ENCODE measurements around the gene ZNF584. TPM values are rescaled to one million over a fixed set of nuclear protein-coding genes. Genes with fewer than 3 reads are reported as not detected.
A peak's percentile ranks its signal among the peaks of the same experiment; 100 is the strongest.
"Not testable (repeated sequence)": the region's sequence is repeated elsewhere in the genome, so short reads cannot be mapped to it uniquely, and the experiment has no call there.

ZNF584 gene
- total and polyA plus RNA-seq, 4 experiments from 2014 or later = 6.6 to 10.7 (median 9.7) TPM

DNA sequence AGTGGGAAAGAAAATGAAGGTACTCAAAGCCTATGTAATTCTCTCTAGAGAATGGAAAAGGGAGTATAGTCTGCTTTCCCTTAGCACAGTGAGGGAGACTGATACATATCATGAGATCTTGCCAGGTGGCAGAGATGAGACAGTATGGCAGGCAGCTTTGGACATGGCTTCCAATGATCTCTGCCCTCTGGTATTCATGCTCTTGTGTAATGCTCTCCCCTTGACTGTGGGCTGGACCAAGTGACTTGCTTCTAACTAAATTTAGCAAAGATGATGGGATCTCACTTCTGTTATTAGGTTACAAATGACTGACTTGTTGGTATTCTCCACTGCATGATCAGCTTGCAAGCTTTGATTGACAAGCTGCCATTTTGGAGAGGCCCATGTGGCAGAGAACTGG, 21.3 kb downstream of the ZNF584 start:
- Histone ChIP-seq H3K27ac (ENCODE audit: low read depth, low read length) (no peak overlapping the region), H3K4me3 (ENCODE audit: low read length in 2 of 2) (no peak overlapping the region), H3K27me3 (ENCODE audit: insufficient read depth, low read length) (no peaks in the 10 kb centered on the region), H3K9me3 (ENCODE audit: control insufficient read depth in 1 of 2, low read length in 2 of 2) (peaks cover 20 to 59% of the 10 kb centered on the region in 2 donors), H3K36me3 (ENCODE audit: insufficient read depth, low read length) (peaks cover 6% of the 10 kb centered on the region), H3K4me1 (ENCODE audit: insufficient read depth, low read length) (no peaks in the 10 kb centered on the region)
- Mint-ChIP-seq H3K27me3 (no peaks in the 10 kb centered on the region), H3K36me3 (peaks cover 19 to 25% of the 10 kb centered on the region in 2 donors), H3K9me3 (peaks cover 0 to 87% (median 62%) of the 10 kb centered on the region in 8 donors), H3K4me3 (no peak overlapping the region), H3K27ac (no peak overlapping the region), H3K4me1 (peaks cover 0 to 1% (median 0%) of the 10 kb centered on the region in 4 donors)
- intact Hi-C loops (cut with micrococcal nuclease) = no loop called here
- POLR2A ChIA-PET (ENCODE audit: partially characterized antibody) = interaction anchor here (1.1 to 1.4 kb wide), 2 partner anchors 10 to 21 kb away, joined by 3 to 5 read pairs; partner anchors contain the start of genes ZNF132 and ZNF584
- no peak for DNase-seq
- CTCF ChIA-PET (ENCODE audit: partially characterized antibody) = no interaction called here

DNA sequence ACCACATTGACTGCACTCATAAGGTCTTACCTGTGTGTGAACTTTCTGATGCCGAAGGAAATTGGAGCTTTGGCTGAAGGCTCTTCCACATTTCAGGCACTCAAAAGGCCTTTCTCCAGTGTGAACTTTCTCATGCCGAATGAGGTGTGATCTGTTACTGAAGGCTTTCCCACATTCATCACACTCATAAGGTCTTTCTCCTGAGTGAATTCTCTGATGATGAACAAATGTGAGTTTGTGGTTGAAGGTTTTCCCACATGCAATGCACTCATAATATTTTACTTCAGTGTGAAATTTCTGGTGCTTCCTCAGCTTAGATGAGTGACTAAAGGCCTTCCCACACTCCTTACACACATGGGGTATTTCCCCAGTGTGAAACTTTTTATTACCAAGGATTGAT, 25.8 kb downstream of the ZNF584 start:
- H3K4me1 Mint-ChIP-seq = peaks cover 4 to 14% (median 9%) of the 10 kb centered on the region in 4 donors
- Histone ChIP-seq H3K4me3 (ENCODE audit: low read length in 2 of 2) (no peak overlapping the region), H3K27ac (ENCODE audit: low read depth, low read length) (no peak overlapping the region), H3K4me1 (ENCODE audit: insufficient read depth, low read length) (peaks cover 3% of the 10 kb centered on the region), H3K27me3 (ENCODE audit: insufficient read depth, low read length) (no peaks in the 10 kb centered on the region), H3K9me3 (ENCODE audit: control insufficient read depth in 1 of 2, low read length in 2 of 2) (peaks cover 20 to 67% of the 10 kb centered on the region in 2 donors), H3K36me3 (ENCODE audit: insufficient read depth, low read length) (peaks cover 25% of the 10 kb centered on the region)
- H3K4me3 Mint-ChIP-seq = no peak overlapping the region
- no peaks in the 10 kb centered on the region for H3K27me3 Mint-ChIP-seq
- intact Hi-C loops (cut with micrococcal nuclease) = no loop called here
- DNase-seq = no peak
- H3K27ac Mint-ChIP-seq = no peak overlapping the region
- CTCF ChIA-PET (ENCODE audit: partially characterized antibody) = interaction anchor here (0.6 kb wide), 1 partner anchor 86 kb away, joined by 3 read pairs; the partner anchor contains the start of gene ZBTB45
- H3K9me3 Mint-ChIP-seq = peaks cover 8 to 93% (median 78%) of the 10 kb centered on the region in 8 donors
- POLR2A ChIA-PET (ENCODE audit: partially characterized antibody) = interaction anchor here (0.6 to 1.5 kb wide), 3 partner anchors 9 to 72 kb away, joined by 3 read pairs; partner anchors contain the start of gene ZNF497
- H3K36me3 Mint-ChIP-seq = peaks cover 55 to 66% of the 10 kb centered on the region in 2 donors

DNA sequence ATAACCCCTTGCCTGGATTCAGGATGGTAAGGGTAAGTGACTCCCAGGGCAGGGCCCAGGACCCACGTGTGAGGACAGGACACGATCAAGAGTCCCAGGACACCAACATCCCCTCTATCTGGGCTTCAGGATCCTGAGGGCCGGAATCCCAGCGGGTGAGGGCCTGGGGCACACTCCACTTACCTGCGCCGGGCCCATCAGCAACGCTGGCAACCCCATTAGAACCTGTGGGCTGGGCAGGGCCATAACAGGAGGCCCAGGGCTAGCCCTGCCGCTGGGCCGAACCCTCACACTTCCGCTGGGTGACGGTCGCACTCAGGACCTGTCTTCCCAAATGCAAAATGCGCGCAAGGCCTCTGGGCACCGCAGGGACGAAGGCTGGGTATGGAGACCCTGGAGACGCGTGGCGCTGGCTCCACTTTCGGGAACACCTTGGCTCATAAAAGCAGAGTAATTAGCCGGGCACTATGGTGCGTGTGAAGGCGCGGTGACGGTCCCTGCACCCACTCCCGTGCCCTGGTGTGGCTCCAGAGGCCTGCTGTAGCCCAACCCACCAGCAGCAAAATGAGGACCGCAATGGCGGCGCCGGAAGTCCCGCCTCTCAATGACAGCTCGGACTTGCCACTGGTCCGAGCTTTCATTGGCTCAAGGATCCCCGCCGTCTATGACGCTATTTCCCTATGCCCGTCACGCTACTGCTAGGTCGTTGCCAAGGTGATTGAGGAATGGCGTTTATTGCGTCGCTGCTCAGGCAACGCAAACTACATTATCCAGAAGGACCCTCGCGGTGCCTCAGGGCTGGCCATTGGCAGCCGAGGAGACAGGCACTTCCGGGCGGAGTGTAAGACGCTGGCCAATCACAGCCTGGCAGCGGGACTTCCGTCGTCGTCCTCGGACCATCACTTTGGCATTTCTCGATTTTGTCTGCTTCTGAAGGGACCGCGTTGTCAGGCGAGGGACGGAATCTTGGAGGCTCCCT, 31.4 kb downstream of the ZNF584 start, which contains the start of gene ZNF132:
Gene ZNF132 (minus strand): TSS at position 578 of the 979 bp plus-strand sequence. CDS start 332 bp downstream, at position 246.
- Histone ChIP-seq H3K27me3 (ENCODE audit: insufficient read depth, low read length) (no peaks in the 10 kb centered on the region), H3K36me3 (ENCODE audit: insufficient read depth, low read length) (peaks cover 18% of the 10 kb centered on the region), H3K4me1 (ENCODE audit: insufficient read depth, low read length) (peaks cover 18% of the 10 kb centered on the region), H3K9me3 (ENCODE audit: control insufficient read depth in 1 of 2, low read length in 2 of 2) (peaks cover 0 to 20% of the 10 kb centered on the region in 2 donors), H3K4me3 (ENCODE audit: low read length in 2 of 2) (peak within 1 kb of the TSS; percentile 72 to 80), H3K27ac (ENCODE audit: low read depth, low read length) (peak within 1 kb of the TSS; percentile 69)
- ChIA-PET POLR2A (ENCODE audit: partially characterized antibody) (interaction anchor here (0.7 to 3.6 kb wide), 17 partner anchors 10 to 1051 kb away, joined by 3 to 18 read pairs (median 4); partner anchors contain the start of genes ERVK3-1, MZF1, UBE2M and ZBTB45), CTCF (ENCODE audit: partially characterized antibody) (interaction anchor here (1.8 kb wide), 1 partner anchor 80 kb away, joined by 5 read pairs; the partner anchor contains the start of gene ZBTB45)
- peaks cover 2 to 3% of the 10 kb centered on the region in 2 donors for H3K27me3 Mint-ChIP-seq
- peaks cover 12 to 30% (median 22%) of the 10 kb centered on the region in 4 donors for H3K4me1 Mint-ChIP-seq
- H3K27ac Mint-ChIP-seq = peak within 1 kb of the TSS; percentile 82 to 100 (median 99)
- peaks cover 10 to 48% (median 39%) of the 10 kb centered on the region in 8 donors for H3K9me3 Mint-ChIP-seq
- peak within 1 kb of the TSS; percentile 87 to 97 (median 96) for H3K4me3 Mint-ChIP-seq
- DNase-seq = peak; percentile 93 to 99 (median 98)
- intact Hi-C loops (cut with micrococcal nuclease) = loop anchor here (1.0 to 2.0 kb wide), 11 partner anchors 11 to 113 kb away; partner anchors contain the start of genes RPS5, TRIM28, ZBTB45 and ZNF324B
- peaks cover 44 to 46% of the 10 kb centered on the region in 2 donors for H3K36me3 Mint-ChIP-seq

DNA sequence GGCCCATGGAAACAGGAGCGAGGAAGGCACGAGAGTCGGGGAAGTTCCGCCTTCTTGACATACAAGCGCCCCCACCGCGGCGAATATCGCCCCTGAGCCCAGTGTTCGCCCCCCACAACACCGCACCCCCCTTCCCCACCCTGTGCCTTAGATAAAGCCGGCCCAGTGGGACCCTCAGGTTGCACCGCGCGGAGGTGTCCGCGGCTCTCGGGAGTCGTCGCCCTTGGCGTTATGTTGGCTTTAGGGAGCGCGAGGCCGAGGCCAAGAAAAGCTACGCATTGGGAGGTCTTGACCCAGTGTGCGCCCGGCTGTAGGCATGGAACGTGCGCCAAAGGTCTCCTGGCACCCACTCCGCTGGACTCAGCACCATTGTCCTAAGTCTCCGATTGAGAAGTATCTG, 32.1 kb downstream of the ZNF584 start:
- Mint-ChIP-seq H3K9me3 (peaks cover 10 to 41% (median 32%) of the 10 kb centered on the region in 8 donors), H3K4me3 (peak overlapping the region; percentile 87 to 97 (median 96)), H3K27ac (peak overlapping the region; percentile 82 to 100 (median 99)), H3K27me3 (peaks cover 3 to 4% of the 10 kb centered on the region in 2 donors), H3K4me1 (peaks cover 12 to 30% (median 22%) of the 10 kb centered on the region in 4 donors), H3K36me3 (peaks cover 37 to 40% of the 10 kb centered on the region in 2 donors)
- peaks cover 18% of the 10 kb centered on the region for H3K4me1 ChIP-seq (ENCODE audit: insufficient read depth, low read length)
- ChIA-PET CTCF (ENCODE audit: partially characterized antibody) (interaction anchor here (1.8 kb wide), 1 partner anchor 79 kb away, joined by 5 read pairs; the partner anchor contains the start of gene ZBTB45), POLR2A (ENCODE audit: partially characterized antibody) (interaction anchor here (1.0 to 3.6 kb wide), 15 partner anchors 10 to 1051 kb away, joined by 3 to 18 read pairs (median 4); partner anchors contain the start of genes ERVK3-1, MZF1, ZBTB45 and ZNF274)
- intact Hi-C loops (cut with micrococcal nuclease) = loop anchor here (1.0 to 2.0 kb wide), 11 partner anchors 11 to 114 kb away; partner anchors contain the start of genes RPS5, TRIM28, ZBTB45 and ZNF324B
- H3K27ac ChIP-seq (ENCODE audit: low read depth, low read length) = peak overlapping the region; percentile 69
- peak overlapping the region; percentile 34 to 72 for H3K4me3 ChIP-seq (ENCODE audit: low read length in 2 of 2)
- H3K36me3 ChIP-seq (ENCODE audit: insufficient read depth, low read length) = peaks cover 12% of the 10 kb centered on the region
- DNase-seq = peak in 1 of 5 donors; percentile 3
- H3K27me3 ChIP-seq (ENCODE audit: insufficient read depth, low read length) = no peaks in the 10 kb centered on the region
- H3K9me3 ChIP-seq (ENCODE audit: control insufficient read depth in 1 of 2, low read length in 2 of 2) = peaks cover 0 to 13% of the 10 kb centered on the region in 2 donors

DNA sequence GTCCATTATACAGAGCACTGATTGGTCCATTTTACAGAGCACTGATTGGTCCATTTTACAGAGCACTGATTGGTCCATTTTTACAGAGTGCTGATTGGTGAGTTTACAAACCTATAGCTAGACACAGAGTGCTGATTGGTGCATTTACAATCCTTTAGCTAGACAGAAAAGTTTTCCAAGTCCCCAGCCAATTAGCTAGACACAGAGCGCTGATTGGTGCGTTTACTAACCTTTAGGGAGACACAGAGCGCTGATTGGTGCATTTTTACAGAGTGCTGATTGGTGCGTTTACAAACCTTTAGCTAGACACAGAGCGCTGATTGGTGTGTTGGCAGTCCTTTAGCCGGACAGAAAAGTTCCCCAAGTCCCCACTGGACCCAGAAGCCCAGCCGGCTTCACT, 34.5 kb downstream of the ZNF584 start:
- H3K4me3 ChIP-seq (ENCODE audit: low read length in 2 of 2); H3K9me3 ChIP-seq (ENCODE audit: control insufficient read depth in 1 of 2, low read length in 2 of 2); CTCF ChIA-PET (ENCODE audit: partially characterized antibody); DNase-seq; H3K27me3 ChIP-seq (ENCODE audit: insufficient read depth, low read length); intact Hi-C loops (cut with micrococcal nuclease); H3K36me3 ChIP-seq (ENCODE audit: insufficient read depth, low read length); H3K27ac ChIP-seq (ENCODE audit: low read depth, low read length); H3K27ac Mint-ChIP-seq; H3K4me3 Mint-ChIP-seq: not testable (repeated sequence)
- peaks cover 3 to 22% (median 16%) of the 10 kb centered on the region in 8 donors for H3K9me3 Mint-ChIP-seq
- peaks cover 16 to 17% of the 10 kb centered on the region in 2 donors for H3K36me3 Mint-ChIP-seq
- peaks cover 7 to 11% of the 10 kb centered on the region in 2 donors for H3K27me3 Mint-ChIP-seq
- H3K4me1 ChIP-seq (ENCODE audit: insufficient read depth, low read length) = peaks cover 18% of the 10 kb centered on the region
- POLR2A ChIA-PET (ENCODE audit: partially characterized antibody) = interaction anchor here (1.6 kb wide), 1 partner anchor 8 kb away, joined by 5 read pairs; the partner anchor contains the start of gene ZNF324B
- peaks cover 12 to 30% (median 16%) of the 10 kb centered on the region in 4 donors for H3K4me1 Mint-ChIP-seq

DNA sequence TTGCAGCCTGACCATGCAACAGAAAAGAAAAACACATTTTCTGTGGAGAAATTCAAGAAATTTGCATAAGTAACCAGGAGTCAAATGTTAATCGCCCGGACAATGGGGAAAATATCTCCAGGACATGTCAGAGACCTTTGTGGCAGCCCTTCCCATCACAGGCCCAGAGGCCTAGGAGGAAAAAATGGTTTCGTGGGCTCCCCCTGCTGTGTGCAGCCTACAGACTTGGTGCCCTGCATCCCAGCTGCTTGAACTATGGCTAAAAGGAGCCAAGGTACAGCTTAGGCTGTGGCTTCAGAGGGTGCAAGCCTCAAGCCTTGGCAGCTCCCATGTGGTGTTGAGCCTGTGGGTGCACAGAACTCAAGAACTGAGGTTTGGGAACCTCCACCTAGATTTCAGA, 40.4 kb downstream of the ZNF584 start:
- H3K4me3 ChIP-seq (ENCODE audit: low read length in 2 of 2); CTCF ChIA-PET (ENCODE audit: partially characterized antibody); intact Hi-C loops (cut with micrococcal nuclease); H3K4me1 ChIP-seq (ENCODE audit: insufficient read depth, low read length); H3K9me3 ChIP-seq (ENCODE audit: control insufficient read depth in 1 of 2, low read length in 2 of 2); H3K4me3 Mint-ChIP-seq; H3K36me3 Mint-ChIP-seq; DNase-seq; H3K27me3 ChIP-seq (ENCODE audit: insufficient read depth, low read length); H3K27ac ChIP-seq (ENCODE audit: low read depth, low read length); H3K27ac Mint-ChIP-seq; H3K36me3 ChIP-seq (ENCODE audit: insufficient read depth, low read length); POLR2A ChIA-PET (ENCODE audit: partially characterized antibody): not testable (repeated sequence)
- Mint-ChIP-seq H3K9me3 (peaks cover 0 to 17% (median 5%) of the 10 kb centered on the region in 8 donors), H3K4me1 (peaks cover 12 to 24% (median 19%) of the 10 kb centered on the region in 4 donors), H3K27me3 (peaks cover 8 to 15% of the 10 kb centered on the region in 2 donors)

All from CD4-positive, alpha-beta memory T cell (primary cell).